H1 (cell line): ENCODE results near the gene NOTCH4. TPM values are rescaled to one million over a fixed set of nuclear protein-coding genes. Genes with fewer than 3 reads are reported as not detected.

Experiments
- BRCA1 ChIP-seq: IDR thresholded peaks from 2 replicates; pipeline ENCODE4 v1.6.1; 2012; ENCODE audit warnings: low read depth, low read length, improper control_type of control experiment
- E2F6 ChIP-seq: IDR thresholded peaks from 2 replicates; pipeline ENCODE4 v1.6.1; 2012; ENCODE audit warnings: inconsistent platforms
- JUN ChIP-seq: IDR thresholded peaks from 2 replicates; pipeline ENCODE4 v1.6.1; 2011; ENCODE audit warnings: low read depth, mild to moderate bottlenecking, improper control_type of control experiment, low read length
- NANOG ChIP-seq: IDR thresholded peaks from 2 replicates; pipeline ENCODE4 v1.6.1; 2011; ENCODE audit warnings: low read length, low read depth, mild to moderate bottlenecking, inconsistent platforms; ENCODE audit not compliant: insufficient read depth, poor library complexity, severe bottlenecking
- PHF8 ChIP-seq: fragments of 200-600 bp; sonication (generic); conservative IDR thresholded peaks from 2 replicates; pipeline ENCODE4 v1.7.1; 2012; ENCODE audit warnings: low read depth, mild to moderate bottlenecking, inconsistent platforms, low read length, moderate library complexity
- TAF1 ChIP-seq: IDR thresholded peaks from 2 replicates; pipeline ENCODE4 v1.6.1; 2011; ENCODE audit warnings: mild to moderate bottlenecking, low read depth, low read length
- polyA plus RNA-seq, 7 experiments: library from polyadenylated mRNA; depleted of rRNA in 3 of 7; stranded (reverse) in 5 of 7; unstranded in 2 of 7; fragments of >200 nt in 5 of 7; fragments of 200-250 nt in 2 of 7; gene quantifications; 1 replicate in 5 of 7; 2 replicates in 1 of 7; 4 replicates in 1 of 7; pipeline versions ENCODE4 v1.2.1 to v1.2.3, GENCODE V29; 2011 to 2013; ENCODE audit warnings: missing spikeins in 2 of 7, mixed read lengths in 2 of 7
- total RNA-seq: library from RNA; stranded (reverse); fragmentation: NEBNext Ultra II Directional; extraction: Animal tissue kit (Norgen Biotek cat#: 25700); gene quantifications from 2 replicates; pipeline ENCODE4 v1.2.1, GENCODE V29; 2021
- TF ChIP-seq, protein P1 (sequence below): fragments of 300-600 bp; sonication (generic); IDR thresholded peaks from 2 replicates; pipeline ENCODE4 v1.7.1; 2012; ENCODE audit warnings: low read length, moderate library complexity, mild to moderate bottlenecking, inconsistent platforms; ENCODE audit not compliant: insufficient replicate concordance

NOTCH4 gene
- total and polyA plus RNA-seq, 2 of the 8 experiments (the other 6 are each of a cell fraction or from before 2014, with no cell fraction given): 1.9 to 2.8 TPM

- TF ChIP-seq, protein P1, sequence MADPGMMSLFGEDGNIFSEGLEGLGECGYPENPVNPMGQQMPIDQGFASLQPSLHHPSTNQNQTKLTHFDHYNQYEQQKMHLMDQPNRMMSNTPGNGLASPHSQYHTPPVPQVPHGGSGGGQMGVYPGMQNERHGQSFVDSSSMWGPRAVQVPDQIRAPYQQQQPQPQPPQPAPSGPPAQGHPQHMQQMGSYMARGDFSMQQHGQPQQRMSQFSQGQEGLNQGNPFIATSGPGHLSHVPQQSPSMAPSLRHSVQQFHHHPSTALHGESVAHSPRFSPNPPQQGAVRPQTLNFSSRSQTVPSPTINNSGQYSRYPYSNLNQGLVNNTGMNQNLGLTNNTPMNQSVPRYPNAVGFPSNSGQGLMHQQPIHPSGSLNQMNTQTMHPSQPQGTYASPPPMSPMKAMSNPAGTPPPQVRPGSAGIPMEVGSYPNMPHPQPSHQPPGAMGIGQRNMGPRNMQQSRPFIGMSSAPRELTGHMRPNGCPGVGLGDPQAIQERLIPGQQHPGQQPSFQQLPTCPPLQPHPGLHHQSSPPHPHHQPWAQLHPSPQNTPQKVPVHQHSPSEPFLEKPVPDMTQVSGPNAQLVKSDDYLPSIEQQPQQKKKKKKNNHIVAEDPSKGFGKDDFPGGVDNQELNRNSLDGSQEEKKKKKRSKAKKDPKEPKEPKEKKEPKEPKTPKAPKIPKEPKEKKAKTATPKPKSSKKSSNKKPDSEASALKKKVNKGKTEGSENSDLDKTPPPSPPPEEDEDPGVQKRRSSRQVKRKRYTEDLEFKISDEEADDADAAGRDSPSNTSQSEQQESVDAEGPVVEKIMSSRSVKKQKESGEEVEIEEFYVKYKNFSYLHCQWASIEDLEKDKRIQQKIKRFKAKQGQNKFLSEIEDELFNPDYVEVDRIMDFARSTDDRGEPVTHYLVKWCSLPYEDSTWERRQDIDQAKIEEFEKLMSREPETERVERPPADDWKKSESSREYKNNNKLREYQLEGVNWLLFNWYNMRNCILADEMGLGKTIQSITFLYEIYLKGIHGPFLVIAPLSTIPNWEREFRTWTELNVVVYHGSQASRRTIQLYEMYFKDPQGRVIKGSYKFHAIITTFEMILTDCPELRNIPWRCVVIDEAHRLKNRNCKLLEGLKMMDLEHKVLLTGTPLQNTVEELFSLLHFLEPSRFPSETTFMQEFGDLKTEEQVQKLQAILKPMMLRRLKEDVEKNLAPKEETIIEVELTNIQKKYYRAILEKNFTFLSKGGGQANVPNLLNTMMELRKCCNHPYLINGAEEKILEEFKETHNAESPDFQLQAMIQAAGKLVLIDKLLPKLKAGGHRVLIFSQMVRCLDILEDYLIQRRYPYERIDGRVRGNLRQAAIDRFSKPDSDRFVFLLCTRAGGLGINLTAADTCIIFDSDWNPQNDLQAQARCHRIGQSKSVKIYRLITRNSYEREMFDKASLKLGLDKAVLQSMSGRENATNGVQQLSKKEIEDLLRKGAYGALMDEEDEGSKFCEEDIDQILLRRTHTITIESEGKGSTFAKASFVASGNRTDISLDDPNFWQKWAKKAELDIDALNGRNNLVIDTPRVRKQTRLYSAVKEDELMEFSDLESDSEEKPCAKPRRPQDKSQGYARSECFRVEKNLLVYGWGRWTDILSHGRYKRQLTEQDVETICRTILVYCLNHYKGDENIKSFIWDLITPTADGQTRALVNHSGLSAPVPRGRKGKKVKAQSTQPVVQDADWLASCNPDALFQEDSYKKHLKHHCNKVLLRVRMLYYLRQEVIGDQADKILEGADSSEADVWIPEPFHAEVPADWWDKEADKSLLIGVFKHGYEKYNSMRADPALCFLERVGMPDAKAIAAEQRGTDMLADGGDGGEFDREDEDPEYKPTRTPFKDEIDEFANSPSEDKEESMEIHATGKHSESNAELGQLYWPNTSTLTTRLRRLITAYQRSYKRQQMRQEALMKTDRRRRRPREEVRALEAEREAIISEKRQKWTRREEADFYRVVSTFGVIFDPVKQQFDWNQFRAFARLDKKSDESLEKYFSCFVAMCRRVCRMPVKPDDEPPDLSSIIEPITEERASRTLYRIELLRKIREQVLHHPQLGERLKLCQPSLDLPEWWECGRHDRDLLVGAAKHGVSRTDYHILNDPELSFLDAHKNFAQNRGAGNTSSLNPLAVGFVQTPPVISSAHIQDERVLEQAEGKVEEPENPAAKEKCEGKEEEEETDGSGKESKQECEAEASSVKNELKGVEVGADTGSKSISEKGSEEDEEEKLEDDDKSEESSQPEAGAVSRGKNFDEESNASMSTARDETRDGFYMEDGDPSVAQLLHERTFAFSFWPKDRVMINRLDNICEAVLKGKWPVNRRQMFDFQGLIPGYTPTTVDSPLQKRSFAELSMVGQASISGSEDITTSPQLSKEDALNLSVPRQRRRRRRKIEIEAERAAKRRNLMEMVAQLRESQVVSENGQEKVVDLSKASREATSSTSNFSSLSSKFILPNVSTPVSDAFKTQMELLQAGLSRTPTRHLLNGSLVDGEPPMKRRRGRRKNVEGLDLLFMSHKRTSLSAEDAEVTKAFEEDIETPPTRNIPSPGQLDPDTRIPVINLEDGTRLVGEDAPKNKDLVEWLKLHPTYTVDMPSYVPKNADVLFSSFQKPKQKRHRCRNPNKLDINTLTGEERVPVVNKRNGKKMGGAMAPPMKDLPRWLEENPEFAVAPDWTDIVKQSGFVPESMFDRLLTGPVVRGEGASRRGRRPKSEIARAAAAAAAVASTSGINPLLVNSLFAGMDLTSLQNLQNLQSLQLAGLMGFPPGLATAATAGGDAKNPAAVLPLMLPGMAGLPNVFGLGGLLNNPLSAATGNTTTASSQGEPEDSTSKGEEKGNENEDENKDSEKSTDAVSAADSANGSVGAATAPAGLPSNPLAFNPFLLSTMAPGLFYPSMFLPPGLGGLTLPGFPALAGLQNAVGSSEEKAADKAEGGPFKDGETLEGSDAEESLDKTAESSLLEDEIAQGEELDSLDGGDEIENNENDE: no peak
- TF ChIP-seq TAF1 (no peak), PHF8 (no peak), BRCA1 (no peak), E2F6 (no peak), JUN (no peak), NANOG (no peak)
Observed at GRCh38 chr6:32174416-32174815, 49.5 kb downstream of the NOTCH4 start (continued).
